Esophagus (tissue), 2 donors: ENCODE measurements around the gene DCAF8L2. TPM values are rescaled to one million over a fixed set of nuclear protein-coding genes. Genes with fewer than 3 reads are reported as not detected.
"Not testable (repeated sequence)": the region's sequence is repeated elsewhere in the genome, so short reads cannot be mapped to it uniquely, and the experiment has no call there.

Experiments used
- H3K27ac ChIP-seq, 2 donors: one replicate each; pipeline ENCODE4 v1.5.1; 2013; ENCODE audit warnings: low read depth in 2 of 2, mild to moderate bottlenecking in 2 of 2, inconsistent platforms in 1 of 2, low read length in 1 of 2, moderate library complexity in 1 of 2
- H3K27me3 ChIP-seq, 2 donors: one replicate each; pipeline ENCODE4 v1.6.1; 2013; ENCODE audit warnings: low read length in 2 of 2, control low read depth in 1 of 2, mild to moderate bottlenecking in 1 of 2; ENCODE audit not compliant: insufficient read depth in 2 of 2, control insufficient read depth in 1 of 2
- H3K36me3 ChIP-seq, 2 donors: one replicate each; pipeline ENCODE4 v1.6.1; 2013; ENCODE audit warnings: low read length in 1 of 2; ENCODE audit not compliant: control insufficient read depth in 2 of 2, insufficient read depth in 2 of 2
- H3K4me1 ChIP-seq, 2 donors: one replicate each; pipeline ENCODE4 v1.6.1; 2013; ENCODE audit warnings: low read length in 1 of 2; ENCODE audit not compliant: control insufficient read depth in 2 of 2, insufficient read depth in 2 of 2
- H3K4me3 ChIP-seq, 2 donors: one replicate each; pipeline ENCODE4 v1.5.1; 2013; ENCODE audit warnings: low read length in 2 of 2, mild to moderate bottlenecking in 2 of 2, low read depth in 1 of 2, moderate library complexity in 1 of 2
- H3K9me3 ChIP-seq, 2 donors: one replicate each; pipeline ENCODE4 v1.6.1; 2013; ENCODE audit warnings: mild to moderate bottlenecking in 2 of 2, low read depth in 1 of 2, low read length in 1 of 2, moderate library complexity in 1 of 2; ENCODE audit not compliant: control insufficient read depth in 2 of 2, insufficient read depth in 1 of 2
- WGBS, 2 donors: extraction: QIAGEN DNeasy Blood & Tissue Kit; methylation state at CpG; one replicate each; pipeline ENCODE4 v1.1.7; 2013; 5-methylcytosine and 5-hydroxymethylcytosine counted together
- polyA plus RNA-seq, 2 donors: library from polyadenylated mRNA; stranded (reverse); fragments of 200-250 nt; gene quantifications; one replicate each; pipeline ENCODE4 v1.2.3, GENCODE V29; 2013
- donor health status: healthy with polysubstance abuse.
- donor health status: Bipolar disorder and iron deficiency.

Gene DCAF8L2
- not detected for polyA plus RNA-seq

DNA sequence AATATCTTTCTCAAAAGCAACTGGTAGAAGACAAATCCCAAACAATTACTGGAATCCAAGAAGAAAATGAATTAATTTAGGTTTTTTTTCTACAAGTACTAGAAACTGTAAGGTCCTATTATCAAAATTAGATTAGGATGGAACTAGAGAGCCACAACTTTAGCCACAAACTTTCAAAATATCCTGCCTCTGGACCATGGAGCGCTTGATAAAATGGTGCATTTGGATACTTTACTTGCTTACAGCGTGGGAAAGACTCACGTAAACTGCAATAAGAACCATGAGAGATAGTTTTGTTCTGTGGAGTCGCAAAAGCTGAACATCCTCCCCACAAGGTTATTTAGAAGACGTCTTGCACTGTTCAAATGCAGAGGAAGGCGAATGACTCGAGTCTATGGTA is at the start of gene DCAF8L2:
Gene DCAF8L2, plus strand, starts transcription at position 301 of the 400 bp plus-strand sequence. CDS start 156,552 bp downstream, outside the sequence.
- H3K27me3 ChIP-seq: no peaks in the 10 kb centered on the region
- peaks cover 0 to 3% of the 10 kb centered on the region in 2 donors for H3K9me3 ChIP-seq
- 70 to 86% methylated on average over 7 of the region's 7 CpGs for WGBS, 2 donors
- H3K4me3 ChIP-seq: no peak within 1 kb of the TSS
- H3K4me1 ChIP-seq: no peaks in the 10 kb centered on the region
- H3K27ac ChIP-seq: no peak within 1 kb of the TSS
- no peaks in the 10 kb centered on the region for H3K36me3 ChIP-seq

DNA sequence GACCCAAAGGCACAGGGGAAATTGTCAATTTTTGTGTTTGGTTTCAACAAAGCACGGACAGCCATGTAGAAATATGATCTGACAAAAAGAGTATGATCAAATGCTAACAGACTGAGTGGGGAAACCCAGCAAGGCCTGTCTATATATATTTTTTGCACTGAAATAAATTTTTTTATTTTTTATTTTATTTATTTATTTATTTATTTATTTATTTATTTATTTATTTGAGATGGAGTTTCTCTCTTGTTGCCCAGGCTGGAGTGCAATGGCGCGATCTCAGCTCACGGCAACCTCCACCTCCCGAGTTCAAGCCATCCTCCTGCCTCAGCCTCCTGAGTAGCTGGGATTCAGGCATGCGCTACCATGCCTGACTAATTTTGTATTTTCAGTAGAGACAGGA is 49.0 kb upstream of the DCAF8L2 start:
- H3K36me3 ChIP-seq, H3K4me3 ChIP-seq, H3K27ac ChIP-seq, H3K4me1 ChIP-seq, H3K27me3 ChIP-seq, H3K9me3 ChIP-seq: not testable (repeated sequence)
- 82 to 97% methylated on average over 6 of the region's 6 CpGs for WGBS, 2 donors

DNA sequence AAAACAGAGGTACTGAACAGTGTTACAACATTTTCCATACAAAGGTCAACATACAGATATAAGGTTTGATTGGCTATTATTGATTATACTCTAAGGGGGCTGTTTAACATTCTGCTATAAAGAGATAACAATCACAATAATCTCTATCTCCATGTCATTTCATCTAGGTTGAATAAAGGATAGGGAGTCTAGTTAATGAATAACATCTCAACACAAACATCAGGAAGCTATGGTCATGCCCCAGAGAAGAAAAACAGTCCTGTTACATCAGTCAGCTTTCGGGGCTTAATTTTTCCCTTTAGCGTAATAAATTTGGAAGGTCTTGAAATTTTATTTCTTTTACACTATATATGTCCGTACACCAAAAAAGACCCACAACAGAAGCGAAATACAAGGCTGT is 41.5 kb upstream of the DCAF8L2 start:
- Histone ChIP-seq H3K27ac (no peak overlapping the region), H3K36me3 (no peaks in the 10 kb centered on the region), H3K4me1 (no peaks in the 10 kb centered on the region), H3K27me3 (no peaks in the 10 kb centered on the region), H3K4me3 (no peak overlapping the region), H3K9me3 (no peaks in the 10 kb centered on the region)
- 64 to 77% methylated on average over 4 of the region's 4 CpGs for whole genome bisulfite sequencing, 2 donors

GRCh38 chrX:27549688-27550087 is 40.5 kb upstream of the DCAF8L2 start:
- Histone ChIP-seq H3K36me3 (no peaks in the 10 kb centered on the region), H3K9me3 (no peaks in the 10 kb centered on the region), H3K4me3 (no peak overlapping the region), H3K27ac (no peak overlapping the region), H3K4me1 (no peaks in the 10 kb centered on the region), H3K27me3 (no peaks in the 10 kb centered on the region)
- WGBS, 2 donors: 9 to 78% methylated on average over 1 of the region's 1 CpG

DNA sequence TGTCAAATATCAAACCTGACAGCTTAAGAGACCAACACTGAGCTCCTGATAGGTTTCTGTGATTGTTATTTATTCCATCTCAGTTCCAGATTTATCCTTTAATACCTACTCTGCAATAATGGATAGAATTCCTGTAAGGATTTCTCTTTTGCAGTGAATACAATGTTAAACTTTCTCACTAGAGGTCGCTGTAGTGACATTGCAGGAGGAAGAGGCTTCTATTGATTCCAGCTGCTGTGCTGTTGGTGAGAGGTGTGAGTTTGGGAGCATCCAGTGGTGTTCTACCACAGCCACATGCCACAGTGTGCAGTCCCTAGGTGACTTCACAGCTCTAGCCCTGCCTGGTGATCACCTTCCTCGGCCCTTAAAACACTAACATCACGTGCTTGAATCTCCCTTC is 34.6 kb upstream of the DCAF8L2 start:
- Histone ChIP-seq H3K9me3 (no peaks in the 10 kb centered on the region), H3K27ac (no peak overlapping the region), H3K27me3 (peaks cover 0 to 2% of the 10 kb centered on the region in 2 donors), H3K4me1 (no peaks in the 10 kb centered on the region), H3K36me3 (no peaks in the 10 kb centered on the region), H3K4me3 (no peak overlapping the region)
- 31 to 55% methylated on average over 3 of the region's 3 CpGs for WGBS, 2 donors

- Histone ChIP-seq H3K9me3 (no peaks in the 10 kb centered on the region), H3K27me3 (no peaks in the 10 kb centered on the region), H3K4me1 (no peaks in the 10 kb centered on the region), H3K36me3 (no peaks in the 10 kb centered on the region), H3K27ac (no peak overlapping the region), H3K4me3 (no peak overlapping the region)
- WGBS, 2 donors: 40 to 45% methylated on average over 5 of the region's 5 CpGs
Measured at GRCh38 chrX:27565992-27566391, 24.2 kb upstream of the DCAF8L2 start.

GRCh38 chrX:27571164-27571563 is 19.0 kb upstream of the DCAF8L2 start:
- 69 to 71% methylated on average over 2 of the region's 2 CpGs for WGBS, 2 donors
- H3K9me3 ChIP-seq: no peaks in the 10 kb centered on the region

GRCh38 chrX:27575565-27575964 is 14.6 kb upstream of the DCAF8L2 start:
- no peak overlapping the region for H3K27ac ChIP-seq
- no peaks in the 10 kb centered on the region for H3K4me1 ChIP-seq
- H3K27me3 ChIP-seq: no peaks in the 10 kb centered on the region
- H3K36me3 ChIP-seq: no peaks in the 10 kb centered on the region
- H3K4me3 ChIP-seq: no peak overlapping the region
- H3K9me3 ChIP-seq: no peaks in the 10 kb centered on the region

More at GRCh38 chrX:27571164-27571563, 19.0 kb upstream of the DCAF8L2 start:
- H3K27me3 ChIP-seq: no peaks in the 10 kb centered on the region
- H3K4me1 ChIP-seq: no peaks in the 10 kb centered on the region
- no peak overlapping the region for H3K4me3 ChIP-seq
- no peak overlapping the region for H3K27ac ChIP-seq
- no peaks in the 10 kb centered on the region for H3K36me3 ChIP-seq

- Histone ChIP-seq H3K9me3 (no peaks in the 10 kb centered on the region), H3K27me3 (no peaks in the 10 kb centered on the region), H3K4me1 (no peaks in the 10 kb centered on the region), H3K36me3 (no peaks in the 10 kb centered on the region), H3K27ac (no peak overlapping the region), H3K4me3 (no peak overlapping the region)
- 66 to 86% methylated on average over 1 of the region's 1 CpG for WGBS, 2 donors
Measured at GRCh38 chrX:27583976-27584375, 6.2 kb upstream of the DCAF8L2 start.

- 80 to 86% methylated on average over 15 of the region's 15 CpGs for WGBS, 2 donors
- no peaks in the 10 kb centered on the region for H3K4me1 ChIP-seq
Measured at GRCh38 chrX:27591938-27592337, 1.8 kb downstream of the DCAF8L2 start.

More at GRCh38 chrX:27591938-27592337, 1.8 kb downstream of the DCAF8L2 start:
- Histone ChIP-seq H3K36me3 (no peaks in the 10 kb centered on the region), H3K27me3 (no peaks in the 10 kb centered on the region), H3K4me3 (no peak overlapping the region), H3K9me3 (peaks cover 0 to 3% of the 10 kb centered on the region in 2 donors), H3K27ac (no peak overlapping the region)
